Measurements from ENCODE around the gene SDK2.
"Not testable (repeated sequence)": the region's sequence is repeated elsewhere in the genome, so short reads cannot be mapped to it uniquely, and the experiment has no call there.

Gene SDK2

GRCh38 chr17:73316919-73317505, 327.2 kb downstream of the SDK2 start:
- Histone ChIP-seq H3K9ac (ENCODE audit: low read length) (peak overlapping the region; percentile 53), H3K27me3 (replicated peaks; ENCODE audit: control insufficient read depth, insufficient read depth, low read length) (no peaks in the 10 kb centered on the region), H3K4me1 (ENCODE audit: control insufficient read depth, insufficient read depth, low read length) (peaks cover 34% of the 10 kb centered on the region), H3K9me3 (ENCODE audit: control insufficient read depth, low read length) (no peaks in the 10 kb centered on the region), H3K36me3 (ENCODE audit: control insufficient read depth, insufficient read depth, low read length, severe bottlenecking) (no peaks in the 10 kb centered on the region), H3K4me3 (ENCODE audit: low read length) (peak overlapping the region; percentile 8)
- peak; percentile 67 for DNase-seq (ENCODE audit: low read depth)

GRCh38 chr17:73315471-73315870, 328.8 kb downstream of the SDK2 start:
- Histone ChIP-seq H3K36me3 (ENCODE audit: control insufficient read depth, insufficient read depth, low read length, severe bottlenecking) (no peaks in the 10 kb centered on the region), H3K4me1 (ENCODE audit: control insufficient read depth, insufficient read depth, low read length) (peaks cover 34% of the 10 kb centered on the region), H3K4me3 (ENCODE audit: low read length) (no peak overlapping the region), H3K9me3 (ENCODE audit: control insufficient read depth, low read length) (no peaks in the 10 kb centered on the region), H3K27me3 (replicated peaks; ENCODE audit: control insufficient read depth, insufficient read depth, low read length) (no peaks in the 10 kb centered on the region), H3K9ac (ENCODE audit: low read length) (no peak overlapping the region)
- no peak for DNase-seq (ENCODE audit: low read depth)

- Histone ChIP-seq H3K4me3 (ENCODE audit: low read length) (no peak overlapping the region), H3K36me3 (ENCODE audit: control insufficient read depth, insufficient read depth, low read length, severe bottlenecking) (no peaks in the 10 kb centered on the region), H3K27me3 (replicated peaks; ENCODE audit: control insufficient read depth, insufficient read depth, low read length) (no peaks in the 10 kb centered on the region), H3K9ac (ENCODE audit: low read length) (no peak overlapping the region), H3K4me1 (ENCODE audit: control insufficient read depth, insufficient read depth, low read length) (peaks cover 37% of the 10 kb centered on the region), H3K9me3 (ENCODE audit: control insufficient read depth, low read length) (no peaks in the 10 kb centered on the region)
- DNase-seq (ENCODE audit: low read depth), result no peak
Measured at GRCh38 chr17:73313526-73314127, 330.6 kb downstream of the SDK2 start.

- DNase-seq (ENCODE audit: low read depth), result not testable (repeated sequence)
- H3K4me3 ChIP-seq (ENCODE audit: low read length), result peak overlapping the region; percentile 96
Measured at GRCh38 chr17:73312887-73313286, 331.4 kb downstream of the SDK2 start.

GRCh38 chr17:73311781-73312641, 332.2 kb downstream of the SDK2 start, which contains the start of gene CDC42EP4:
TSS of gene CDC42EP4 (minus strand) at chr17:73312001. CDS start at chr17:73286500, 25,501 bp downstream.
- Histone ChIP-seq H3K9ac (ENCODE audit: low read length) (peak within 1 kb of the TSS; percentile 98), H3K9me3 (ENCODE audit: control insufficient read depth, low read length) (no peaks in the 10 kb centered on the region), H3K4me3 (ENCODE audit: low read length) (peak within 1 kb of the TSS; percentile 96), H3K36me3 (ENCODE audit: control insufficient read depth, insufficient read depth, low read length, severe bottlenecking) (peaks cover 2% of the 10 kb centered on the region), H3K27me3 (replicated peaks; ENCODE audit: control insufficient read depth, insufficient read depth, low read length) (no peaks in the 10 kb centered on the region), H3K4me1 (ENCODE audit: control insufficient read depth, insufficient read depth, low read length) (peaks cover 39% of the 10 kb centered on the region)
- DNase-seq (ENCODE audit: low read depth), result peak; percentile 98

More at GRCh38 chr17:73312887-73313286, 331.4 kb downstream of the SDK2 start:
- H3K4me1 ChIP-seq (ENCODE audit: control insufficient read depth, insufficient read depth, low read length), result peaks cover 39% of the 10 kb centered on the region
- H3K9ac ChIP-seq (ENCODE audit: low read length), result peak overlapping the region; percentile 98
- not testable (repeated sequence) for H3K27me3 ChIP-seq (replicated peaks; ENCODE audit: control insufficient read depth, insufficient read depth, low read length); H3K36me3 ChIP-seq (ENCODE audit: control insufficient read depth, insufficient read depth, low read length, severe bottlenecking); H3K9me3 ChIP-seq (ENCODE audit: control insufficient read depth, low read length)

- H3K9me3 ChIP-seq (ENCODE audit: control insufficient read depth, low read length), result no peaks in the 10 kb centered on the region
- H3K27me3 ChIP-seq (replicated peaks; ENCODE audit: control insufficient read depth, insufficient read depth, low read length), result no peaks in the 10 kb centered on the region
- H3K9ac ChIP-seq (ENCODE audit: low read length), result peak overlapping the region; percentile 98
- H3K4me3 ChIP-seq (ENCODE audit: low read length), result peak overlapping the region; percentile 96
- H3K36me3 ChIP-seq (ENCODE audit: control insufficient read depth, insufficient read depth, low read length, severe bottlenecking), result peaks cover 8% of the 10 kb centered on the region
- H3K4me1 ChIP-seq (ENCODE audit: control insufficient read depth, insufficient read depth, low read length), result peaks cover 39% of the 10 kb centered on the region
- no peak for DNase-seq (ENCODE audit: low read depth)
Measured at GRCh38 chr17:73311428-73311780, 332.8 kb downstream of the SDK2 start.

- Histone ChIP-seq H3K9me3 (ENCODE audit: control insufficient read depth, low read length) (no peaks in the 10 kb centered on the region), H3K4me3 (ENCODE audit: low read length) (peak overlapping the region; percentile 96), H3K27me3 (replicated peaks; ENCODE audit: control insufficient read depth, insufficient read depth, low read length) (no peaks in the 10 kb centered on the region), H3K9ac (ENCODE audit: low read length) (peak overlapping the region; percentile 98), H3K36me3 (ENCODE audit: control insufficient read depth, insufficient read depth, low read length, severe bottlenecking) (peaks cover 13% of the 10 kb centered on the region), H3K4me1 (ENCODE audit: control insufficient read depth, insufficient read depth, low read length) (peaks cover 54% of the 10 kb centered on the region)
- no peak for DNase-seq (ENCODE audit: low read depth)
Measured at GRCh38 chr17:73309727-73310596, 334.3 kb downstream of the SDK2 start.

- H3K4me3 ChIP-seq (ENCODE audit: low read length), result peak overlapping the region; percentile 96
- H3K27me3 ChIP-seq (replicated peaks; ENCODE audit: control insufficient read depth, insufficient read depth, low read length); DNase-seq (ENCODE audit: low read depth); H3K9me3 ChIP-seq (ENCODE audit: control insufficient read depth, low read length): not testable (repeated sequence)
- H3K4me1 ChIP-seq (ENCODE audit: control insufficient read depth, insufficient read depth, low read length), result peaks cover 60% of the 10 kb centered on the region
- peak overlapping the region; percentile 98 for H3K9ac ChIP-seq (ENCODE audit: low read length)
- H3K36me3 ChIP-seq (ENCODE audit: control insufficient read depth, insufficient read depth, low read length, severe bottlenecking), result peaks cover 13% of the 10 kb centered on the region
Measured at GRCh38 chr17:73308959-73309358, 335.3 kb downstream of the SDK2 start.

- Histone ChIP-seq H3K9ac (ENCODE audit: low read length) (peak overlapping the region; percentile 98), H3K9me3 (ENCODE audit: control insufficient read depth, low read length) (no peaks in the 10 kb centered on the region), H3K4me1 (ENCODE audit: control insufficient read depth, insufficient read depth, low read length) (peaks cover 64% of the 10 kb centered on the region), H3K27me3 (replicated peaks; ENCODE audit: control insufficient read depth, insufficient read depth, low read length) (no peaks in the 10 kb centered on the region), H3K4me3 (ENCODE audit: low read length) (peak overlapping the region; percentile 96), H3K36me3 (ENCODE audit: control insufficient read depth, insufficient read depth, low read length, severe bottlenecking) (peaks cover 13% of the 10 kb centered on the region)
- DNase-seq (ENCODE audit: low read depth), result peak; percentile 93
Measured at GRCh38 chr17:73308017-73308823, 336.0 kb downstream of the SDK2 start.

- H3K9me3 ChIP-seq (ENCODE audit: control insufficient read depth, low read length), result no peaks in the 10 kb centered on the region
- no peak overlapping the region for H3K9ac ChIP-seq (ENCODE audit: low read length)
- no peaks in the 10 kb centered on the region for H3K27me3 ChIP-seq (replicated peaks; ENCODE audit: control insufficient read depth, insufficient read depth, low read length)
- peaks cover 60% of the 10 kb centered on the region for H3K4me1 ChIP-seq (ENCODE audit: control insufficient read depth, insufficient read depth, low read length)
- H3K4me3 ChIP-seq (ENCODE audit: low read length), result peak overlapping the region; percentile 10
- DNase-seq (ENCODE audit: low read depth), result no peak
- peaks cover 13% of the 10 kb centered on the region for H3K36me3 ChIP-seq (ENCODE audit: control insufficient read depth, insufficient read depth, low read length, severe bottlenecking)
Measured at GRCh38 chr17:73307130-73307529, 337.1 kb downstream of the SDK2 start.
